ENCODE measurements around the gene DIS3L2. TPM values are rescaled to one million over a fixed set of nuclear protein-coding genes. Genes with fewer than 3 reads are reported as not detected.

DIS3L2 gene
- total and polyA plus RNA-seq, 2 of the 4 experiments (the other 2 are of a cell fraction), result 14.7 to 19.2 TPM

- Histone ChIP-seq H4K8ac (ENCODE audit: low read depth in 2 of 2, low read length in 2 of 2) (no peak overlapping the region), H2BK5ac (ENCODE audit: low read depth, low read length, poor library complexity, severe bottlenecking) (no peak overlapping the region), H3K4ac (ENCODE audit: low read depth, low read length) (no peak overlapping the region), H3K18ac (ENCODE audit: low read depth, low read length) (no peak overlapping the region), H2AFZ (replicated peaks; ENCODE audit: low read length, poor library complexity) (no peak overlapping the region), H2BK120ac (ENCODE audit: low read depth, low read length) (no peak overlapping the region), H3K27me3 (ENCODE audit: control insufficient read depth, insufficient read depth, low read length) (peaks cover 4% of the 10 kb centered on the region), H3K4me1 (ENCODE audit: control insufficient read depth, insufficient read depth, low read length) (no peaks in the 10 kb centered on the region), H3K4me3 (ENCODE audit: insufficient read depth, low read depth, low read length) (no peak overlapping the region), H3K36me3 (ENCODE audit: control insufficient read depth, insufficient read depth, low read length) (no peaks in the 10 kb centered on the region), H3K4me2 (ENCODE audit: low read depth, low read length) (no peak overlapping the region), H3K79me1 (ENCODE audit: low read depth in 1 of 2, low read length in 2 of 2) (no peaks in the 10 kb centered on the region), H3K23ac (ENCODE audit: low read depth, low read length) (no peak overlapping the region), H4K91ac (ENCODE audit: insufficient read depth, low read depth, low read length) (no peak overlapping the region), H4K20me1 (ENCODE audit: insufficient read depth, low read length) (no peaks in the 10 kb centered on the region), H4K5ac (ENCODE audit: low read depth, low read length) (no peak overlapping the region), H3K9me3 (ENCODE audit: control insufficient read depth, insufficient read depth, low read length) (no peaks in the 10 kb centered on the region), H3K56ac (ENCODE audit: extremely low read depth, insufficient read depth, low read length) (no peak overlapping the region), H3K14ac (replicated peaks; ENCODE audit: low read depth, low read length) (no peak overlapping the region), H2AK5ac (ENCODE audit: low read depth, low read length) (no peak overlapping the region), H2BK15ac (ENCODE audit: low read depth, low read length) (no peak overlapping the region), H2AK9ac (replicated peaks; ENCODE audit: low read depth, low read length, poor library complexity) (no peak overlapping the region), H3K27ac (ENCODE audit: insufficient read depth, low read length) (no peak overlapping the region), H2BK20ac (ENCODE audit: low read depth, low read length) (no peak overlapping the region), H3K9me1 (ENCODE audit: insufficient read depth, low read length) (no peaks in the 10 kb centered on the region), H3K9ac (ENCODE audit: low read depth, low read length) (no peak overlapping the region)
- dilution Hi-C loops (cut with HindIII; ENCODE audit: low sequenced_read_pairs, unreplicated experiment) (no loop called here), intact Hi-C loops (cut with micrococcal nuclease) (no loop called here), in situ Hi-C loops (cut with MboI; ENCODE audit: low sequenced_read_pairs) (no loop called here)
- TF ChIP-seq MAFK (IDR thresholded peaks at IDR 0.05; ENCODE audit: low read depth, low read length) (no peak), NFE2L2 (IDR thresholded peaks at IDR 0.05; ENCODE audit: low read depth, low read length) (no peak), USF2 (IDR thresholded peaks at IDR 0.05; ENCODE audit: low read depth, low read length) (no peak), BHLHE40 (IDR thresholded peaks at IDR 0.05; ENCODE audit: low read depth, low read length) (no peak), CTCF (conservative IDR thresholded peaks at IDR 0.05; ENCODE audit: low read depth, low read length) (no peak), FOS (IDR thresholded peaks at IDR 0.05; ENCODE audit: low read depth, low read length) (no peak), RAD21 (IDR thresholded peaks at IDR 0.05; ENCODE audit: low read length) (no peak), MAZ (IDR thresholded peaks at IDR 0.05; ENCODE audit: borderline replicate concordance, low read depth, low read length) (no peak)
- ChIA-PET CTCF (no interaction called here), POLR2A (ENCODE audit: unreplicated experiment) (no interaction called here)
- DNase-seq (no peak), ATAC-seq (ENCODE audit: low read depth) (no peak)
- WGBS, 2 experiments (ENCODE audit: extremely low coverage in 2 of 2, insufficient read length in 1 of 2), result no CpG with 5 or more reads among the region's 6 CpGs
- no TSS peak for BruUV-seq (replicated peaks)
Observed at GRCh38 chr2:232343821-232344220, 382.3 kb downstream of the DIS3L2 start.
